Spleen (tissue), 7 donors: Measurements from ENCODE around the gene ADGRG1.

Experiments used
- POLR2A ChIP-seq, 3 donors: fragments of 450-650 bp; IDR thresholded peaks; one replicate each; pipeline ENCODE4 v1.5.1; 2017; ENCODE audit warnings: antibody characterized with exemption in 3 of 3, mild to moderate bottlenecking in 1 of 3
- TF ChIP-seq, protein P1 (sequence below), 11 experiments: fragments of 200-600 bp in 7 of 11; fragments of 450-650 bp in 4 of 11; sonication (generic) in 4 of 11; IDR thresholded peaks in 8 of 11; conservative IDR thresholded peaks in 3 of 11; 1 replicate in 7 of 11; 2 replicates in 4 of 11; pipeline versions ENCODE4 v1.4.0 to v1.8.0; 2016 to 2021; ENCODE audit warnings: antibody characterized with exemption in 11 of 11, inconsistent platforms in 4 of 11, mild to moderate bottlenecking in 1 of 11
- donor health status: DM: no; HTN: no; CAD: no; lungs with moderate emphysema.
- donor health status: DM: no; HTN: no; CAD: no.
- donor health status: DM: no; HTN: no; CAD: no.

DNA sequence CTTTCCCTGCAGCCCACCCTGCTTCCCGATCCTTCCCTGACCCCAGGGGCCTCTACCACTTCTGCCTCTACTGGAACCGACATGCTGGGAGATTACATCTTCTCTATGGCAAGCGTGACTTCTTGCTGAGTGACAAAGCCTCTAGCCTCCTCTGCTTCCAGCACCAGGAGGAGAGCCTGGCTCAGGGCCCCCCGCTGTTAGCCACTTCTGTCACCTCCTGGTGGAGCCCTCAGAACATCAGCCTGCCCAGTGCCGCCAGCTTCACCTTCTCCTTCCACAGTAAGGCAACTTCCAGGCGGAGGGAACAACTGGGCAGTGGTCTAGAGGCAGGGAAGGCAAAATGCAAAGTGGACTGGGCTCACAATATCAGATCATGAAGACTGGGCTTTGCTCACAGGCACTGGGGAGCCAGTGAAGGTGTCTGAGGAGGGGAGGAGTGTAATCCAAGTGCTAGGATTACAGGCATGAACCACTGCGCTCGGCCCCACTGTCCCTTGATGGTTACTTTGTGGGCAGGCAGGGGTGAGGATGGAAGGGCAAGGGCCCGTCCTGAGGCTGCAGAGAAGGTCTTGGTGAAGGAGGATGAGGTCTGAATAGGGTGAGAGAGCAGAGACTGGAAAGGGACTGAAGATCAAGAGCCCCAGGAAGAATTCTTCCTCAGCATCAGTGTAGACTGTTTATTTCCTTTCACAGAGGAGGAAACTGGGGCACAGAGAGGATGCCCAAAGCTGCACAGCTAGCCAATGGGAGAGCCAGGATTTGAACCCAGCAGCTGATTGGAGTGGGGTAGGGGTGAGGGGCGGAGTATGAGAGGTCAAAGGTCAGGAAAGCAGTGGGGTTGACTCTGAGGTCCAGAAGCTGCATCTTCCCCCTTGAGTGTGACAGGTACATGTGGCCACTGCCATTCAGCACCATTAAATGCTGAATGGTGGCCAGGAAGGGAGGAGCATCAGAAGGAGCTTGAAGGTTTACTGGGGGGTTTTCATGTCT lies 23.2 kb downstream of the ADGRG1 start:
- TF ChIP-seq POLR2A (IDR thresholded peaks at IDR 0.05): no peak
- TF ChIP-seq, protein P1, sequence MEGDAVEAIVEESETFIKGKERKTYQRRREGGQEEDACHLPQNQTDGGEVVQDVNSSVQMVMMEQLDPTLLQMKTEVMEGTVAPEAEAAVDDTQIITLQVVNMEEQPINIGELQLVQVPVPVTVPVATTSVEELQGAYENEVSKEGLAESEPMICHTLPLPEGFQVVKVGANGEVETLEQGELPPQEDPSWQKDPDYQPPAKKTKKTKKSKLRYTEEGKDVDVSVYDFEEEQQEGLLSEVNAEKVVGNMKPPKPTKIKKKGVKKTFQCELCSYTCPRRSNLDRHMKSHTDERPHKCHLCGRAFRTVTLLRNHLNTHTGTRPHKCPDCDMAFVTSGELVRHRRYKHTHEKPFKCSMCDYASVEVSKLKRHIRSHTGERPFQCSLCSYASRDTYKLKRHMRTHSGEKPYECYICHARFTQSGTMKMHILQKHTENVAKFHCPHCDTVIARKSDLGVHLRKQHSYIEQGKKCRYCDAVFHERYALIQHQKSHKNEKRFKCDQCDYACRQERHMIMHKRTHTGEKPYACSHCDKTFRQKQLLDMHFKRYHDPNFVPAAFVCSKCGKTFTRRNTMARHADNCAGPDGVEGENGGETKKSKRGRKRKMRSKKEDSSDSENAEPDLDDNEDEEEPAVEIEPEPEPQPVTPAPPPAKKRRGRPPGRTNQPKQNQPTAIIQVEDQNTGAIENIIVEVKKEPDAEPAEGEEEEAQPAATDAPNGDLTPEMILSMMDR (IDR thresholded peaks at IDR 0.05 in 8 of 11, conservative IDR thresholded peaks at IDR 0.05 in 3 of 11): no peak
